Left lung (tissue), 10 donors: ENCODE measurements around the gene FOXK2. TPM values are rescaled to one million over a fixed set of nuclear protein-coding genes. Genes with fewer than 3 reads are reported as not detected.

ENCODE experiments used
- ATAC-seq: fragments of 200-7000 bp; cut with Tn5 transposase; one replicate; pipeline ENCODE4 v1.9.1; 2020; ENCODE audit warnings: moderate library complexity
- DNase-seq, 4 donors: peaks; one replicate each; pipeline ENCODE4 v3.0.0-alpha.2; 2013 to 2020
- H3K27ac ChIP-seq, 2 donors: fragments of 200-600 bp; sonication (generic) in 1 of 2; one replicate each; pipeline versions ENCODE4 v1.5.0 to v1.8.0; 2020 to 2021
- H3K27me3 ChIP-seq, 2 donors: fragments of 200-600 bp; sonication (generic) in 1 of 2; one replicate each; pipeline versions ENCODE4 v1.5.0 to v1.8.0; 2020 to 2021
- H3K36me3 ChIP-seq, 2 donors: fragments of 200-600 bp; sonication (generic) in 1 of 2; one replicate each; pipeline versions ENCODE4 v1.5.0 to v1.8.0; 2020 to 2021
- H3K4me1 ChIP-seq, 2 donors: fragments of 200-600 bp; one replicate each; pipeline ENCODE4 v1.8.0; 2021
- H3K4me3 ChIP-seq, 2 donors: fragments of 200-600 bp; sonication (generic) in 1 of 2; one replicate each; pipeline versions ENCODE4 v1.5.0 to v1.8.0; 2020 to 2021; ENCODE audit warnings: mild to moderate bottlenecking in 1 of 2
- H3K9me3 ChIP-seq, 2 donors: fragments of 200-600 bp; sonication (generic) in 1 of 2; one replicate each; pipeline versions ENCODE4 v1.5.0 to v1.8.0; 2020 to 2021
- CTCF ChIP-seq, 2 donors: fragments of 200-600 bp; sonication (generic) in 1 of 2; IDR thresholded peaks; one replicate each; pipeline versions ENCODE4 v1.5.0 to v1.8.0; 2021; ENCODE audit warnings: antibody characterized with exemption in 2 of 2
- intact Hi-C, 2 donors: fragments of 100-400 bp; cut with DNase I; formaldehyde crosslinking; loops; one replicate each; pipeline versions ENCODE4 v1.11.2 to v1.14.2; 2022
- polyA plus RNA-seq, 6 donors: library from polyadenylated mRNA; unstranded; fragments of 120-200 nt; gene quantifications; one replicate each; pipeline ENCODE4 v1.2.1, GENCODE V29; 2013; ENCODE audit not compliant: insufficient read length in 6 of 6
- total RNA-seq, 2 donors: library from RNA; stranded (reverse); fragmentation: NEBNext Ultra II Directional; extraction: Animal tissue kit (Norgen Biotek cat#: 25700); gene quantifications; one replicate each; pipeline ENCODE4 v1.2.1, GENCODE V29; 2021
- donor health status: DM: no; HTN: yes; CAD: no.
- donor health status: DM: no; HTN: no; CAD: no.

Gene FOXK2
- total and polyA plus RNA-seq, 8 donors: 31.2 to 57.0 (median 38.1) TPM

DNA sequence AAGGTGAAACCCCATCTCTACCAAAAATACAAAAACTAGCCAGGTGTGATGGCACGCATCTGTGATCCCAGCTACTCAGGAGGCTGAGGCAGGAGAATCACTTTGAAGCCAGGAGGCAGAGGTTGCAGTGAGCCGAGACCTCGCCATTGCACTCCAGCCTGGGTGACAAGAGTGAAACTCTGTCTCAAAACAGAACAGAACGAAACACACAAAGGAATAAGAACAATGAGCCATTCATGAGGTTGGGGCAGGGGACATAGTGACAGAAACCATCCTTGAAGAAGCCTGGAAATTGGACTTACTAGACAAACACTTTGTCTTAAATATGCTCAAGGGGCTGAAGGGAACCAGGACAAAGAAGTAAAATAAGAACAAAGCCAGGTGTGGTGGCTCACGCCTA, 89.3 kb downstream of the FOXK2 start:
- Histone ChIP-seq H3K4me3 (no peak overlapping the region), H3K36me3 (peaks cover 0 to 45% of the 10 kb centered on the region in 2 donors), H3K27ac (no peak overlapping the region), H3K9me3 (no peaks in the 10 kb centered on the region), H3K4me1 (peaks cover 5 to 16% of the 10 kb centered on the region in 2 donors), H3K27me3 (no peaks in the 10 kb centered on the region)
- no peak for ATAC-seq
- no peak for DNase-seq
- TF ChIP-seq CTCF (IDR thresholded peaks at IDR 0.05): no peak
- intact Hi-C loops: no loop called here

- intact Hi-C loops: no loop called here
- Histone ChIP-seq H3K4me1 (peaks cover 0 to 8% of the 10 kb centered on the region in 2 donors), H3K9me3 (no peaks in the 10 kb centered on the region), H3K27ac (peak overlapping the region in 1 of 2 donors; percentile 30), H3K27me3 (no peaks in the 10 kb centered on the region), H3K4me3 (no peak overlapping the region), H3K36me3 (peaks cover 0 to 50% of the 10 kb centered on the region in 2 donors)
- DNase-seq (no peak), ATAC-seq (no peak)
- TF ChIP-seq CTCF (IDR thresholded peaks at IDR 0.05): no peak
Observed at GRCh38 chr17:82609655-82610054, 90.1 kb downstream of the FOXK2 start.

GRCh38 chr17:82611140-82612058, 91.9 kb downstream of the FOXK2 start:
- H3K36me3 ChIP-seq: peaks cover 0 to 50% of the 10 kb centered on the region in 2 donors
- TF ChIP-seq CTCF (IDR thresholded peaks at IDR 0.05): no peak
- no peaks in the 10 kb centered on the region for H3K9me3 ChIP-seq
- intact Hi-C loops: no loop called here
- no peaks in the 10 kb centered on the region for H3K27me3 ChIP-seq
- ATAC-seq (no peak), DNase-seq (peak in 1 of 4 donors; percentile 37)
- H3K27ac ChIP-seq: no peak overlapping the region
- H3K4me3 ChIP-seq: no peak overlapping the region
- no peaks in the 10 kb centered on the region for H3K4me1 ChIP-seq

DNA sequence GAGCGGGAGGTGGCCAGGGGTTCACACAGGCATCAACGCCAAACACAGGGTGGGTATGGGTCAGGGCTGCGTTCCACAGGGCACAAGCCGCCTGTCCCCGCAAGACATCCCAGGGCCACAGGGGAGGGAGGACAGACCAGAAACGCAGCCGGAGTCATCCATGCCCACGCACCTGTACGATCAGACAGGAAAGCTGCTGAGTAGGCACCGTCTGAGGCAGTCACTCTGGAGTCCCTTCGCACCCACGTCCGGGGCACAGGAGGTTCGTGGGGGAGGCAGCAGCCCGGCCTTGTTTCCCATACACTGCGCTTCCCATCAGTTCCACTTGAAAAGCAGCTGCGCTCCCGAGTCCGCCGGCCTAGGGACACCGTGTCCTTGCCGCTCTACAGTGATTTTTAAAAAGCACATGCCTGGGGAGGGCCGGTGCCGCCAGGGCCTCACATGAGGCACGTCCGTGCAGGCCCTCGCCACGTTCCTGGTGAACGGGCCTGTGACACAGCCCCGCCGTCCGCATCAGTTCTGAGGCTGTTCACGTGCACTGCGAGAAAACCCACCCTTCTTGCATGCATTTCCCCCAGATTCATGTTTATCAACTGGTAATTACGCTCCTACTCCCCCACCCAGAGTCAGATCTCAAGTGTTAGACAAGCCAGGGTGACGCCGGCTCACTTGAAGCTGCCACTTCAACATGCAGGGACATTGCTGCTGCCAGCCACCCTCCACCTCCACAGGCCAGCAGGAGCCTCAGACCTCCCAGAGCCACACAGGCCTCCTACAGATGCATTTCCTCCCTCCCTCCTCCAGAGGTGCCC, 94.0 kb downstream of the FOXK2 start:
- Histone ChIP-seq H3K27me3 (no peaks in the 10 kb centered on the region), H3K9me3 (no peaks in the 10 kb centered on the region), H3K4me3 (no peak overlapping the region), H3K27ac (no peak overlapping the region), H3K4me1 (no peaks in the 10 kb centered on the region), H3K36me3 (peaks cover 0 to 70% of the 10 kb centered on the region in 2 donors)
- DNase-seq: peak in 1 of 4 donors; percentile 79
- ATAC-seq: peak; percentile 73
- TF ChIP-seq CTCF (IDR thresholded peaks at IDR 0.05): no peak
- intact Hi-C loops: no loop called here
